Transverse colon (tissue), 4 donors: Measurements from ENCODE around the gene PTRH1. TPM values are rescaled to one million over a fixed set of nuclear protein-coding genes. Genes with fewer than 3 reads are reported as not detected.

ENCODE experiments used
- DNase-seq: peaks from one replicate; pipeline ENCODE4 v3.0.0-alpha.2; 2019
- H3K27ac ChIP-seq, 4 donors: fragments of 200-600 bp; sonication (generic); 2 replicates each; pipeline ENCODE4 v1.5.1; 2016 to 2018; ENCODE audit warnings: inconsistent platforms in 4 of 4
- H3K27me3 ChIP-seq: fragments of 200-600 bp; sonication (generic); 2 replicates; pipeline ENCODE4 v1.5.1; 2017; ENCODE audit warnings: inconsistent platforms
- H3K36me3 ChIP-seq, 4 donors: fragments of 200-600 bp; sonication (generic); 2 replicates each; pipeline ENCODE4 v1.5.1; 2017 to 2019; ENCODE audit warnings: inconsistent platforms in 4 of 4
- H3K4me1 ChIP-seq, 4 donors: fragments of 200-600 bp; sonication (generic); 2 replicates each; pipeline ENCODE4 v1.5.1; 2017 to 2020; ENCODE audit warnings: inconsistent platforms in 4 of 4
- H3K4me3 ChIP-seq, 4 donors: fragments of 200-600 bp; sonication (generic); 1 replicate in 1 of 4; 2 replicates in 3 of 4; pipeline versions ENCODE4 v1.5.1 to v1.6.1; 2017 to 2019; ENCODE audit warnings: inconsistent platforms in 4 of 4
- H3K9me3 ChIP-seq, 2 donors: fragments of 200-600 bp; sonication (generic); 2 replicates each; pipeline ENCODE4 v1.5.1; 2017 to 2019; ENCODE audit warnings: inconsistent platforms in 2 of 2
- CTCF ChIP-seq, 5 experiments: fragments of 200-600 bp in 3 of 5; fragments of 450-650 bp in 2 of 5; sonication (generic) in 3 of 5; IDR thresholded peaks; 1 replicate in 2 of 5; 2 replicates in 3 of 5; pipeline ENCODE4 v1.5.1; 2016 to 2017; ENCODE audit warnings: antibody characterized with exemption in 5 of 5, inconsistent platforms in 3 of 5, mild to moderate bottlenecking in 2 of 5, moderate library complexity in 1 of 5
- EP300 ChIP-seq: sonication (generic); formaldehyde crosslinking; IDR thresholded peaks from one replicate; pipeline ENCODE4 v1.6.1; 2017; ENCODE audit warnings: antibody characterized with exemption, low read depth
- POLR2A ChIP-seq: fragments of 450-650 bp; IDR thresholded peaks from one replicate; pipeline ENCODE4 v1.6.1; 2016; ENCODE audit warnings: antibody characterized with exemption, mild to moderate bottlenecking, moderate library complexity
- POLR2AphosphoS5 ChIP-seq, 3 donors: sonication (generic); formaldehyde crosslinking; IDR thresholded peaks; one replicate each; pipeline ENCODE4 v1.6.1; 2016; ENCODE audit warnings: antibody characterized with exemption in 3 of 3
- WGBS, 2 donors: methylation state at CpG; one replicate each; pipeline ENCODE4 v1.1.5; 2018; ENCODE audit warnings: low coverage in 1 of 2; 5-methylcytosine and 5-hydroxymethylcytosine counted together
- in situ Hi-C, 4 donors: fragments of 200-750 bp; cut with MboI; loops; one replicate each; pipeline versions ENCODE4 v1.15.0 to v1.15.1; 2017; ENCODE audit warnings: low sequenced_read_pairs in 3 of 4, low pct_ligation_motif_present in 1 of 4, low pct_unique_long_range_greater_than_20kb in 1 of 4
- intact Hi-C: fragments of 100-400 bp; cut with DNase I; formaldehyde crosslinking; loops from one replicate; pipeline ENCODE4 v1.15.1; 2023; ENCODE audit warnings: low total_unique reads
- total RNA-seq, 4 donors: library from RNA; depleted of rRNA; stranded (reverse); fragments of >200 nt; gene quantifications; one replicate each; pipeline ENCODE4 v1.1.0, GENCODE V29; 2016

The PTRH1 gene
- total RNA-seq, 4 donors from 2014 or later, result 2.4 to 9.7 (median 6.2) TPM

- in situ Hi-C loops (no loop called here), intact Hi-C loops (no loop called here)
- Histone ChIP-seq H3K4me3 (no peak overlapping the region), H3K4me1 (peaks cover 0 to 4% (median 0%) of the 10 kb centered on the region in 4 donors), H3K27me3 (no peaks in the 10 kb centered on the region), H3K9me3 (no peaks in the 10 kb centered on the region), H3K27ac (no peak overlapping the region), H3K36me3 (no peaks in the 10 kb centered on the region)
- no peak for DNase-seq
- WGBS, 2 donors, result 40 to 55% methylated on average over 1 to 3 of the region's 3 CpGs
- TF ChIP-seq POLR2AphosphoS5 (IDR thresholded peaks at IDR 0.05) (no peak), EP300 (no peak), POLR2A (no peak), CTCF (IDR thresholded peaks at IDR 0.05) (no peak)
Observed at GRCh38 chr9:127667127-127667844, 48.2 kb downstream of the PTRH1 start.

- WGBS, 2 donors, result 67 to 76% methylated on average over 3 to 10 of the region's 10 CpGs
- intact Hi-C loops, result no loop called here
- Histone ChIP-seq H3K4me3 (no peak overlapping the region), H3K27me3 (no peaks in the 10 kb centered on the region), H3K27ac (no peak overlapping the region), H3K4me1 (peaks cover 0 to 4% (median 0%) of the 10 kb centered on the region in 4 donors), H3K9me3 (no peaks in the 10 kb centered on the region), H3K36me3 (no peaks in the 10 kb centered on the region)
- DNase-seq, result peak; percentile 16
- no peak for TF ChIP-seq EP300
- TF ChIP-seq POLR2AphosphoS5 (IDR thresholded peaks at IDR 0.05), result no peak
- no peak for TF ChIP-seq CTCF (IDR thresholded peaks at IDR 0.05)
- TF ChIP-seq POLR2A, result no peak
- in situ Hi-C loops, result no loop called here
Observed at GRCh38 chr9:127664678-127665507, 50.6 kb downstream of the PTRH1 start.

GRCh38 chr9:127664324-127664677 lies 51.2 kb downstream of the PTRH1 start:
- DNase-seq, result no peak
- no peak overlapping the region for H3K4me3 ChIP-seq
- H3K9me3 ChIP-seq, result no peaks in the 10 kb centered on the region
- no peaks in the 10 kb centered on the region for H3K27me3 ChIP-seq
- peaks cover 0 to 4% (median 0%) of the 10 kb centered on the region in 4 donors for H3K4me1 ChIP-seq
- WGBS, 2 donors, result 85 to 90% methylated on average over 2 to 7 of the region's 7 CpGs
- no peak overlapping the region for H3K27ac ChIP-seq
- TF ChIP-seq CTCF (IDR thresholded peaks at IDR 0.05) (no peak), POLR2A (no peak), EP300 (no peak), POLR2AphosphoS5 (IDR thresholded peaks at IDR 0.05) (no peak)
- H3K36me3 ChIP-seq, result no peaks in the 10 kb centered on the region
- intact Hi-C loops, result no loop called here
- in situ Hi-C loops, result no loop called here

Other genes with a start within 250 kb of the PTRH1 start
- 100 to 1,000 TPM in 1 of 4 donors, 10 to 100 TPM in 2, 1 to 10 TPM in 1; 7.9 to 193 (median 13.3) TPM for gene STXBP1, start 103.4 kb downstream of the PTRH1 start, total RNA-seq
- not detected for gene CFAP157, start 8.7 kb downstream of the PTRH1 start, total RNA-seq
- gene TTC16, start 416 bp upstream of the PTRH1 start, total RNA-seq, result not detected
- gene TOR2A, start 19.6 kb upstream of the PTRH1 start, total RNA-seq, result 100 to 1,000 TPM in 1 of 4 donors, 10 to 100 TPM in 3; 31.4 to 126 (median 48.1) TPM
- 10 to 100 TPM in 1 of 4 donors, 1 to 10 TPM in 3; 2.6 to 10.1 (median 3.9) TPM for gene SH2D3C, start 63.0 kb upstream of the PTRH1 start, total RNA-seq
- 10 to 100 TPM; 32.6 to 78.9 (median 49.3) TPM for gene CDK9, start 70.4 kb upstream of the PTRH1 start, total RNA-seq
- 100 to 1,000 TPM in 1 of 4 donors, 10 to 100 TPM in 3; 31.4 to 144 (median 74.8) TPM for gene FPGS, start 87.2 kb upstream of the PTRH1 start, total RNA-seq
- 10 to 100 TPM; 10.6 to 23.9 (median 17.0) TPM for gene ENG, start 139.0 kb upstream of the PTRH1 start, total RNA-seq
- 100 to 1,000 TPM in 1 of 4 donors, 10 to 100 TPM in 3; 24.7 to 110 (median 62.4) TPM for gene AK1, start 162.0 kb upstream of the PTRH1 start, total RNA-seq
- 10 to 100 TPM; 41.0 to 80.4 (median 75.7) TPM for gene ST6GALNAC6, start 183.9 kb upstream of the PTRH1 start, total RNA-seq
- gene ST6GALNAC4, start 201.4 kb upstream of the PTRH1 start, total RNA-seq, result 10 to 100 TPM; 16.7 to 66.1 (median 47.3) TPM
- gene PIP5KL1, start 215.1 kb upstream of the PTRH1 start, total RNA-seq, result 1 to 10 TPM in 1 of 4 donors, not detected in 3; 4.6 TPM
- gene DPM2, start 222.2 kb upstream of the PTRH1 start, total RNA-seq, result 100 to 1,000 TPM in 1 of 4 donors, 10 to 100 TPM in 3; 20.6 to 249 (median 26.3) TPM